Endothelial cell of umbilical vein (primary cell): ENCODE data around the gene NTRK1. TPM values are rescaled to one million over a fixed set of nuclear protein-coding genes. Genes with fewer than 3 reads are reported as not detected.

ENCODE experiments used
- BruUV-seq: library from RNA; stranded (reverse); fragments of 400-500 nt; replicated peaks from 2 replicates; lab custom pipeline; 2021; lab: Mats Ljungman, UMichigan
- CTCF ChIA-PET: fragments of 300-600, 350-600 bp; sonication (Branson Sonifier 250); formaldehyde crosslinking; loops from one replicate; lab custom pipeline; 2021; ENCODE audit warnings: antibody characterized with exemption, inconsistent platforms; lab: Charles Lee
- POLR2A ChIA-PET: fragments of 300-600, 350-600 bp; sonication (Branson Sonifier 250); formaldehyde crosslinking; loops from one replicate; lab custom pipeline; 2021; ENCODE audit warnings: antibody characterized with exemption, inconsistent platforms; lab: Charles Lee
- DNase-seq: peaks from one replicate; pipeline ENCODE4 v3.0.0-alpha.2; 2011; ENCODE audit warnings: low read depth, low spot score
- FAIRE-seq: peaks from 2 replicates; lab custom pipeline; 2011; peaks lifted over from hg19 to GRCh38; lab: Jason Lieb, UNC
- H2AFZ ChIP-seq: 2 replicates; pipeline ENCODE4 v1.6.0; 2012; ENCODE audit warnings: low read depth, low read length, control low read depth, inconsistent platforms
- H3K27ac ChIP-seq: 2 replicates; pipeline ENCODE4 v1.5.1; 2011; ENCODE audit warnings: low read depth, mild to moderate bottlenecking, control low read depth, low read length, moderate library complexity; ENCODE audit not compliant: insufficient read depth
- H3K27me3 ChIP-seq, 2 experiments: 2 replicates each; pipeline versions ENCODE4 v1.6.0 to v1.6.1; 2011; ENCODE audit warnings: low read length in 2 of 2, mixed read lengths in 1 of 2; ENCODE audit not compliant: control insufficient read depth in 2 of 2, insufficient read depth in 2 of 2
- H3K36me3 ChIP-seq, 2 experiments: 2 replicates in 1 of 2; 3 replicates in 1 of 2; pipeline ENCODE4 v1.5.1; 2011; ENCODE audit warnings: low read length in 2 of 2, mild to moderate bottlenecking in 1 of 2, moderate library complexity in 1 of 2; ENCODE audit not compliant: control insufficient read depth in 2 of 2, insufficient read depth in 2 of 2; ENCODE audit errors: extremely low read depth in 1 of 2
- H3K4me1 ChIP-seq: 3 replicates; pipeline ENCODE4 v1.5.1; 2011; ENCODE audit warnings: mild to moderate bottlenecking, low read length; ENCODE audit not compliant: control insufficient read depth, insufficient read depth; ENCODE audit errors: extremely low read depth
- H3K4me2 ChIP-seq: 2 replicates; pipeline ENCODE4 v1.6.1; 2011; ENCODE audit warnings: low read length, control low read depth, mixed read lengths; ENCODE audit not compliant: insufficient read depth
- H3K4me3 ChIP-seq, 3 experiments: fragments of 200-600 bp in 1 of 3; sonication (generic), shearing (Covaris generic) in 1 of 3; replicated peaks in 1 of 3; 2 replicates each; pipeline ENCODE4 v1.5.1; 2011 to 2016; ENCODE audit warnings: control low read depth in 3 of 3, low read length in 3 of 3, mild to moderate bottlenecking in 2 of 3, inconsistent platforms in 1 of 3, low read depth in 1 of 3, moderate library complexity in 1 of 3; ENCODE audit not compliant: insufficient read depth in 1 of 3
- H3K79me2 ChIP-seq: 2 replicates; pipeline ENCODE4 v1.6.0; 2012; ENCODE audit warnings: low read length, inconsistent platforms; ENCODE audit not compliant: control insufficient read depth, insufficient read depth
- H3K9ac ChIP-seq: replicated peaks from 2 replicates; pipeline ENCODE3; 2011; ENCODE audit warnings: low read length, control low read depth; ENCODE audit not compliant: insufficient read depth; ENCODE audit errors: extremely low read depth
- H3K9me1 ChIP-seq: replicated peaks from 3 replicates; pipeline ENCODE4 v1.6.0; 2011; ENCODE audit warnings: mild to moderate bottlenecking, low read length; ENCODE audit not compliant: control insufficient read depth, insufficient read depth; ENCODE audit errors: extremely low read depth
- H3K9me3 ChIP-seq: replicated peaks from 2 replicates; pipeline ENCODE4 v1.5.1; 2012; ENCODE audit warnings: low read length, inconsistent platforms; ENCODE audit not compliant: control insufficient read depth, insufficient read depth
- H4K20me1 ChIP-seq: replicated peaks from 2 replicates; pipeline ENCODE3; 2011; ENCODE audit warnings: mild to moderate bottlenecking, low read length; ENCODE audit not compliant: control insufficient read depth, insufficient read depth; ENCODE audit errors: extremely low read depth
- CTCF ChIP-seq, 2 donors: IDR thresholded peaks; 1 replicate in 1 of 2; 2 replicates in 1 of 2; pipeline ENCODE4 v1.5.1; 2011; ENCODE audit warnings: low read length in 2 of 2, mild to moderate bottlenecking in 2 of 2, moderate library complexity in 2 of 2, control low read depth in 1 of 2, inconsistent platforms in 1 of 2, low read depth in 1 of 2; ENCODE audit not compliant: insufficient read depth in 1 of 2; ENCODE audit errors: extremely low read depth in 1 of 2
- EZH2 ChIP-seq: IDR thresholded peaks from 2 replicates; pipeline ENCODE4 v1.6.1; 2012; ENCODE audit warnings: borderline replicate concordance, low read depth, mild to moderate bottlenecking, moderate library complexity, low read length, inconsistent platforms; ENCODE audit not compliant: severe bottlenecking
- FOS ChIP-seq: IDR thresholded peaks from 2 replicates; pipeline ENCODE4 v1.6.1; 2011; ENCODE audit warnings: mild to moderate bottlenecking, low read length, moderate library complexity, borderline replicate concordance; ENCODE audit not compliant: insufficient read depth
- GATA2 ChIP-seq: IDR thresholded peaks from 2 replicates; pipeline ENCODE4 v1.7.0; 2011; ENCODE audit warnings: low read depth, mild to moderate bottlenecking, moderate library complexity, mixed read lengths, low read length; ENCODE audit not compliant: insufficient read length, insufficient read depth
- JUN ChIP-seq: IDR thresholded peaks from 2 replicates; pipeline ENCODE4 v1.6.1; 2011; ENCODE audit warnings: borderline replicate concordance, low read depth; ENCODE audit not compliant: insufficient read length, insufficient read depth
- MAX ChIP-seq: IDR thresholded peaks from 2 replicates; pipeline ENCODE4 v1.6.1; 2011; ENCODE audit not compliant: insufficient read depth, insufficient read length
- MYC ChIP-seq: IDR thresholded peaks from one replicate; pipeline ENCODE4 v1.6.1; 2011; ENCODE audit warnings: mild to moderate bottlenecking, low read depth, low read length
- POLR2A ChIP-seq: IDR thresholded peaks from 2 replicates; pipeline ENCODE4 v1.6.1; 2012; ENCODE audit warnings: low read depth, mild to moderate bottlenecking, control low read depth, low read length
- POLR2AphosphoS5 ChIP-seq: IDR thresholded peaks from 2 replicates; pipeline ENCODE4 v1.6.1; 2012; ENCODE audit warnings: low read depth, mild to moderate bottlenecking, control low read depth, low read length, moderate library complexity; ENCODE audit not compliant: insufficient read depth
- dilution Hi-C: fragments of 300-500 bp; cut with MboI; formaldehyde crosslinking; loops from one replicate; pipeline ENCODE4 v1.15.0; 2019; ENCODE audit warnings: low sequenced_read_pairs; ENCODE audit not compliant: extremely low pct_ligation_motif_present
- intact Hi-C: fragments of 100-400 bp; cut with micrococcal nuclease; formaldehyde crosslinking; loops from one replicate; pipeline ENCODE4 v1.10.0; 2022
- polyA plus RNA-seq, 4 experiments: library from polyadenylated mRNA; depleted of rRNA in 3 of 4; stranded (reverse) in 3 of 4; unstranded in 1 of 4; fragments of >200 nt; gene quantifications; 2 replicates each; pipeline versions ENCODE4 v1.2.1 to v1.2.3, GENCODE V29; 2011 to 2012; ENCODE audit warnings: missing spikeins in 1 of 4
- total RNA-seq: library from RNA; stranded (reverse); gene quantifications from 2 replicates; pipeline ENCODE4 v1.2.3, GENCODE V29; 2021

The NTRK1 gene
- total and polyA plus RNA-seq, 2 donors (not counting 3 experiments of a cell fraction or from before 2014, with no cell fraction given): 0.07 TPM; not detected in 1

- Histone ChIP-seq H3K36me3 (peaks cover 0 to 6% of the 10 kb centered on the region in 2 experiments), H3K9me1 (no peaks in the 10 kb centered on the region), H3K27me3 (peaks cover 26 to 32% of the 10 kb centered on the region in 2 experiments), H3K4me2 (no peak within 1 kb of the TSS), H3K4me1 (no peaks in the 10 kb centered on the region), H3K9ac (no peak within 1 kb of the TSS), H3K79me2 (no peaks in the 10 kb centered on the region), H4K20me1 (no peaks in the 10 kb centered on the region), H3K9me3 (no peaks in the 10 kb centered on the region), H3K27ac (no peak within 1 kb of the TSS), H2AFZ (no peak within 1 kb of the TSS), H3K4me3 (no peak within 1 kb of the TSS)
- CTCF ChIA-PET: interaction anchor here (0.6 to 11.2 kb wide), 16 partner anchors 8 to 231 kb away, joined by 3 to 312 read pairs (median 6); partner anchors contain the start of genes NTRK1 and PEAR1
- dilution Hi-C loops: no loop called here
- FAIRE-seq (peak; percentile 74), DNase-seq (peak; percentile 77)
- BruUV-seq: no TSS peak
- intact Hi-C loops: loop anchor here (1.0 kb wide), 1 partner anchor 28 kb away; no protein-coding TSS in a partner anchor
- no peak for TF ChIP-seq MYC
- peak; percentile 97 to 98 for TF ChIP-seq CTCF (IDR thresholded peaks at IDR 0.05; ENCODE audit: extremely low read depth in 1 of 2, insufficient read depth in 1 of 2, low read depth in 1 of 2, low read length in 2 of 2)
- TF ChIP-seq JUN: no peak
- TF ChIP-seq EZH2: peak; percentile 73
- peak; percentile 71 for TF ChIP-seq POLR2A
- peak; percentile 61 for TF ChIP-seq MAX
- no peak for TF ChIP-seq FOS
- TF ChIP-seq GATA2: peak; percentile 32
- peak; percentile 59 for TF ChIP-seq POLR2AphosphoS5
- POLR2A ChIA-PET: interaction anchor here (1.1 kb wide), 1 partner anchor 154 kb away, joined by 4 read pairs; no protein-coding TSS in a partner anchor
Measured at GRCh38 chr1:156920233-156921052, 59.8 kb downstream of the NTRK1 start, which contains the start of gene LRRC71. TSS of gene LRRC71 (plus strand) at chr1:156920632. CDS start at chr1:156920804, 172 bp downstream.
